Dermis microvascular lymphatic vessel endothelial cell (primary cell): ENCODE measurements around the gene PLXNB2. TPM values are rescaled to one million over a fixed set of nuclear protein-coding genes. Genes with fewer than 3 reads are reported as not detected.
"Not testable (repeated sequence)": the region's sequence is repeated elsewhere in the genome, so short reads cannot be mapped to it uniquely, and the experiment has no call there.

Source experiments
- DNase-seq, 2 donors: peaks; one replicate each; pipeline versions ENCODE4 v3.0.0 to v3.0.0-alpha.2; 2010; ENCODE audit warnings: low read depth in 2 of 2
- total RNA-seq: library from RNA; depleted of rRNA; stranded (reverse); fragments of >200 nt; gene quantifications from 2 replicates; pipeline ENCODE4 v1.2.1, GENCODE V29; 2014

The PLXNB2 gene, protein sequence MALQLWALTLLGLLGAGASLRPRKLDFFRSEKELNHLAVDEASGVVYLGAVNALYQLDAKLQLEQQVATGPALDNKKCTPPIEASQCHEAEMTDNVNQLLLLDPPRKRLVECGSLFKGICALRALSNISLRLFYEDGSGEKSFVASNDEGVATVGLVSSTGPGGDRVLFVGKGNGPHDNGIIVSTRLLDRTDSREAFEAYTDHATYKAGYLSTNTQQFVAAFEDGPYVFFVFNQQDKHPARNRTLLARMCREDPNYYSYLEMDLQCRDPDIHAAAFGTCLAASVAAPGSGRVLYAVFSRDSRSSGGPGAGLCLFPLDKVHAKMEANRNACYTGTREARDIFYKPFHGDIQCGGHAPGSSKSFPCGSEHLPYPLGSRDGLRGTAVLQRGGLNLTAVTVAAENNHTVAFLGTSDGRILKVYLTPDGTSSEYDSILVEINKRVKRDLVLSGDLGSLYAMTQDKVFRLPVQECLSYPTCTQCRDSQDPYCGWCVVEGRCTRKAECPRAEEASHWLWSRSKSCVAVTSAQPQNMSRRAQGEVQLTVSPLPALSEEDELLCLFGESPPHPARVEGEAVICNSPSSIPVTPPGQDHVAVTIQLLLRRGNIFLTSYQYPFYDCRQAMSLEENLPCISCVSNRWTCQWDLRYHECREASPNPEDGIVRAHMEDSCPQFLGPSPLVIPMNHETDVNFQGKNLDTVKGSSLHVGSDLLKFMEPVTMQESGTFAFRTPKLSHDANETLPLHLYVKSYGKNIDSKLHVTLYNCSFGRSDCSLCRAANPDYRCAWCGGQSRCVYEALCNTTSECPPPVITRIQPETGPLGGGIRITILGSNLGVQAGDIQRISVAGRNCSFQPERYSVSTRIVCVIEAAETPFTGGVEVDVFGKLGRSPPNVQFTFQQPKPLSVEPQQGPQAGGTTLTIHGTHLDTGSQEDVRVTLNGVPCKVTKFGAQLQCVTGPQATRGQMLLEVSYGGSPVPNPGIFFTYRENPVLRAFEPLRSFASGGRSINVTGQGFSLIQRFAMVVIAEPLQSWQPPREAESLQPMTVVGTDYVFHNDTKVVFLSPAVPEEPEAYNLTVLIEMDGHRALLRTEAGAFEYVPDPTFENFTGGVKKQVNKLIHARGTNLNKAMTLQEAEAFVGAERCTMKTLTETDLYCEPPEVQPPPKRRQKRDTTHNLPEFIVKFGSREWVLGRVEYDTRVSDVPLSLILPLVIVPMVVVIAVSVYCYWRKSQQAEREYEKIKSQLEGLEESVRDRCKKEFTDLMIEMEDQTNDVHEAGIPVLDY (N-terminal part only)
- 49.4 and 71.9 TPM in 2 replicates for total RNA-seq

DNA sequence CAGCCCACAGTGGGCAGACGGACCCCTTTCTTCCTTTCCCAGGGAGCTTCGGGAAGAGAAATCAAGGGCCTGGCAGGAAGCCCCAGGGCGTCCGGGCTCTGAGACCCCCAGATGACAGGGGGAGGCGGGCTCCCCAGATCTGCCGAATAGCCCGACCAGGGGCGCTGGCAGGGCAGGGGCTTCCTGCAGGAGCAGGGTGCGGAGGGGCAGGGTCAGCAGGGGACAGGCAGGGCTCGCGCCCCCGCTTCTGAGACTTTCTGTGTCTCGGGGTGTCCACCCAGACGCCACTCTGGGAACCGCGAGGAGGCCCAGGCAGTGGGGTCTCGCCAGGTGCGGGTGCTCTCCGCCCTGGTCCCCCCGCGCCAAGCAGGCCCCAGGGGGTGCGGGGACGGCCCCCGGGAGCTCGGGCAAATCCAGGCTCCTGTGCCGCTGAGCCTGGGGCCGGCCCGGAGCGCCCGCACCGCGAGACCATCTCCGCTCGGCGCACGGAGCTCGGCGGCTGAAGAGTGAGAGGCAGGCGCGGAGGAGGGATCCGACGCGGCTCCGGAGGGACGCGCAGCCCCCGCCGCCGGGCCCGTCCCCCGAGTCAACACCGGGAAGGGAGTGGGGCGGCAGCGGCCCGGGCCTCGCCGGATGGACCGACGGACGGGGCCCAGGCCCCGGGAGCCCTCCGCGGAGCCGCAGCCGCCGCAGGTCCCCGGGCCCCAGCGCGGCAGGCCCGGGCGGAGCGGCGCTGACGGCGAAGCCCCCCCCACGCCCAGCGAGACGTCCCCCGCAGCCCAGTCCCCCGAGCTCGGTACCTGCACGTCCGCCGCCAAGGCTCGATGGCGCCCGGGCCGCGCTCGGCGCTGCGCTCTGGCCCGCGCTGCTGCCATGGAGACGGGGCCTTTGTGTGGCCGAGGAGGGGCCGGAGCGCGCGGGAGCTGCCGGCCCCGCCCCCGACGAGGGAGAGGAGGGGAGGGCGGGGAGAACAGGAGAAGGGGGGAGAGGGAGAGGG, at the start of gene PLXNB2:
Gene PLXNB2, minus strand, starts transcription at position 894 of the 997 bp plus-strand sequence. CDS start 17,062 bp downstream, outside the sequence.
- peak; percentile 56 to 83 for DNase-seq

DNA sequence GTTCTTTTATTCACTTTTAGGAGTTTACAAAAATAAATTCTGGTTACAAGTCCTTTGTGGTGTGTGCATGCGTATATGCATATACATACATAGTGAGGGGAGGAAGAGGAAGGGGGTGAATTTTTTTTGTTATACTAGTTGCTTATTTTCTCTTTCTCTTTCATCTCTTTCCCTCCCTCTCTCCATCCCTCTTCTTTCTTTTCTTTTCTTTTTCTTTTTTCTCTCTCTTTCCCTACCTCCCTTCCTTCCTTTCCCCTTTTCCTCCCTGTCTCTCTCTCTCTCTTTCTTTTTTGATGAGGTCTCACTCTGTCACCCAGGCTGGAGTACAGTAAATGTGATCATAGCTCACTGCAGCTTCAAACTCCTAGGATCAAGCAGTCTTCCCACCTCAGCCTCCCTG, 49.8 kb upstream of the PLXNB2 start:
- DNase-seq = no peak

DNA sequence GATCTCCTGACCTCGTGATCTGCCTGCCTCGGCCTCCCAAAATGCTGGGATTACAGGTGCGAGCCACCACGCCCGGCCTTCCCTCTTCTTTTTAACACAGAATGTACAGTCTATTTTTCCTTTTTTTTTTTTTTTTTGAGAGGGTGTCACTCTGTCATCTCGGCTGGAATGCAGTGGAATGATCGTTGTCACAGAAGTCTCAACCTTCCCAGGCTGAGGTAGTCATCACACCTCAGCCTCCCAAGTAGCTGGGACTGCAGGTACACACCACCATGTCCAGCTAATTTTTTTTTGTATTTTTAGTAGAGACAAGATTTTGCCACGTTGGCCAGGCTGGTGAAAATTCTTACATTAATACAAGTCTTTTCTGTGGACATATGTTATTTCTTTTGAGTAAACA, 48.7 kb upstream of the PLXNB2 start:
- DNase-seq = no peak

DNA sequence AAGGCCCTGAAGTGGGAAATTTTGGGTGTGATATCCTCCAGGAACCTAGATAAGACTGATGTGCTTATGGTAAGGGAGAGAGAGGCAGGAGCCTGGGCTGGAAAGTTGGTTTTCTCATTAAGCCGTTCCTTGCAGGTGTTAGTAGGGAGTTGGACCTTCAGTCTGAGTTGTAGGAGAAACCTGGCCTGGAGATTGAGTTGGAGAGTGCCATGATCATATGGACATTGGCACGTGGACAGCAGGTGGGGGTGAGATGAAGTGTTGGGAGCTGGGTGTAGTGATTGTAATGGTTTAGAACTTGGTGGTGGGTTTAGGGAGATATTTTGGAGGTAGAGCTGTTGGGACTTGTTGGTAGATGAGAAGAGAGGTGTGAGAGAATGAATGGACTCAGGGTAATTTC, 40.6 kb upstream of the PLXNB2 start:
- DNase-seq = no peak

DNA sequence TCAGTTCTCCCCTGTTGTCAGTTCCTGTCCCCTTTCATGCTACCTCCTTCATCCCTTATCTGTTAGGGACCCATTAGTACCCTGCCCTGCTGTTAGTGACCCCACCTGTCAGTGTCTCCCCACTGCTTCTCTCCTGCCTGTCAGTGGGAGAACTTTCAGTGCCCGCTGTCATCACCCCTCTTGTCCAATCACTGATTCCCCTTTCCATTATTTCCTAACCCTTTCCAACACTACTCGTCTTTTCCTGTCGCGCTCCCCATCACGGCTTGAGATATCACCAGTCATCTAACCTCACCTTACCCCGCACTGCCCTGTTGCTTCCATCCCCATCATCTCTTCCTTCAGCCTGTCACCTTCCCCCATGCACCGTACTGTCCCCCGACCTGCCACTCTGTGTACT, 39.7 kb upstream of the PLXNB2 start:
- DNase-seq = no peak

DNA sequence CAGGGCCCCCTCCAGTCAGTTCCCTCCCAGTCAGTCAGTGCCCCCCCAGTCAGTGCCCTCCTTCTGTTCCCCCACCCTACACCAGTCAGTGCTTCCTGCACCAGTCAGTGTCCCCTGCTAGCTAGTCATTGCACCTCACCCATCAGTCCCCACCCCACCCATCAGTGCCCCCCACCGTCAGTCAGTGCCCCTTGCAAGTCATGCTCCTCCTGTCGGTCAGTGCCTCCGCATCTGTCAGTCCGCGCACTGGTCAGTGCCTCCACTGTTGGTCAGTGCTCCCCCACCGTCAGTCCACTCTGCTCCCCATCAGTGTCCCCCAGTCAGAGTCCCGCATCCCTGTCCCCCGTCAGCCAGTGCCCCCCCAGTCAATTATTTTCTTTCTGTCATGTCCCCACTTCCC, 39.0 kb upstream of the PLXNB2 start:
- DNase-seq = no peak

DNA sequence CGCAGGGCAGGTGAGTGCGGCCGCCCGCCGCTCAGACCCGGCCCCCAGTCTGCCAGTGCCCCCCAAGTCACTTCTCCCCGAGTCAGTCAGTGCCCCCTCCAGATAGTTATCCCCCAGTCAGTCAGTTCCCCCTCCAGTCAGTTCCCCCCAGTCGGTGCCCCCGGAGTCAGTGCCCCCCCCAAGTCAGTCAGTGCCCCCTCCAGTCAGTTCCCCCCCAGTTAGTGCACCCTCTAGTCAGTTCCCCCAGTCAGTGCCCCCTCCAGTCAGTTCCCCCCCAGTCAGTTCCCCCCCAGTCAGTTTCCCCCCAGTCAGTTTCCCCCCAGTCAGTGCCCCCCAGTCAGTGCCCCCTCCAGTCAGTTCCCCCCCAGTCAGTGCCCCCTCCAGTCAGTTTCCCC, 36.1 kb upstream of the PLXNB2 start:
- DNase-seq = no peak

DNA sequence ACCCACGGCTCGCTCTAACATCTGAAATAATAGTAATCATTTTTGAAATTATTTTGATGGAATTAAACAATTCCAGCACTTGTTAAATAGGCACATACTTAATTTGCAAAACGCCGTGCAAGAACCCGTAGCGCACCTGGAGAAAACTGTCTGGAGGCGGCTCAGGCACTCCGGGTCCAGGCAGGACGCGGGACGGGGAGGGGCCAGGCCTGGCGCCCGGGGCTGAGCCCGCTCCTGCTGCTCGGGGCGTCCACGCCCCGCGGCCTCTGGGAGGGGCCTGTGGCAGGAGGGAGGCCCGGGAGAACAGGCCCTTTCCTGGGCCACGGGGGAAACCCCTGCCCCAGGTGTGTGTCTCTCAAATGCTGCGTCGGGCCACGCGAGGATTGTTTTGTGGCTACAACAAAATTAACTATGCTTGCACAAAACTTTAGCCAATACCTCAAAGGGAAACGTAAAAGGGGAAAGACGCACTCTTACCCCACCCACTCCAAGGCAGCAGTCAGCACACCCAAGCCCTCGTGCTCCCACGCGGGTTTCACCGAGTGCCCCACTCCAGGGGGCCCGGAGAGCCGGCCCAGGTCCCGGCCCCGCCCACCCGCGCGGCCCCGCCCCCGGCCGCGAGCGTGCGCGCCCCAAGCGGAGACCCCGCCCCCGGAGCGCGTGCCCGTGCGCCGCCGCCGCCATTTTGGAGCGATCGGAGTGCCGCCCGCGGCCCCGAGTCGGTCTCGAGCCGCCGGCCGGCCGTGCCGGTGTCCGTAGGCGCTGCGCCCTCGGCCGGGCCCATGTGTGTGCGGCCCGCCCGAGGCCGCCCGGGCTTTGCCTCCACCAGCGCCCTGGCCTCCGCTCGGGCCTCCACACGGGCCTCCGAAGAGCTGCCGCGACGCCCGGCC, 35.5 kb upstream of the PLXNB2 start, which contains the start of gene PPP6R2:
Gene PPP6R2, plus strand, starts transcription at position 677 of the 890 bp plus-strand sequence. CDS start 50,582 bp downstream, outside the sequence.
- peak in 1 of 2 donors; percentile 69 for DNase-seq

DNA sequence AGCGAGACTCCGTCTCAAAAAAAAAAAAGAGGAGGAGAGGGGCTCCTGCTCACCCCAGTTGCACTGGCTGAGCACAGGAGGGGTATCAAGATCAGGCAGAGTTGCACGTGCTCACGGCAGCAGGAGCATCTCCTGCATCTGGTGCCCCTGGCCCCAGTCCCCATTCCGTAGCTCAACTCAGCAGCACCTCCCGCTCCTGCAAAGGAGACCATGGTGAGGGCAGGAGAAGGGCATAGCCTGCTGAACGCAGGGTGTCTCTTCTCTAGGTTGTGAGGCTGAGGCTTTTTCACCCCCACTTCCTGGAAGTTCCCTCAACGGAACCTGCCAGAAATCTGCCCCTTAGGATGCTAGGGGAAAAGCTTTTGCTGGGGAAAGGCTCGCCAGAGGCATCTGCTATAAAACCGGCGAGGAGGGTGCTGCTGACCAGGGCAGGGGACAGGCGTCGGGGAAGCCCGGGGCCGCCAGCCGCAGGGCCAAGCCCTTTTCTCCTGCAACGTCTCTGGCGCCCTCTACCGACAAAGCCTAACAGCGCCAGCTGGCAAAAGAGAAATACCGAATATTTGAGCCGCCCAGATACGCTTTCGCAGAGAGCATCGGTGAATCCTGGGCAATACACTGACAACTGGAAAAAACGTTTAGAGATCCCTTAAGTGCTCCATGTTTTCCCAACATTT, 34.7 kb upstream of the PLXNB2 start:
- DNase-seq = peak; percentile 71 to 84

DNA sequence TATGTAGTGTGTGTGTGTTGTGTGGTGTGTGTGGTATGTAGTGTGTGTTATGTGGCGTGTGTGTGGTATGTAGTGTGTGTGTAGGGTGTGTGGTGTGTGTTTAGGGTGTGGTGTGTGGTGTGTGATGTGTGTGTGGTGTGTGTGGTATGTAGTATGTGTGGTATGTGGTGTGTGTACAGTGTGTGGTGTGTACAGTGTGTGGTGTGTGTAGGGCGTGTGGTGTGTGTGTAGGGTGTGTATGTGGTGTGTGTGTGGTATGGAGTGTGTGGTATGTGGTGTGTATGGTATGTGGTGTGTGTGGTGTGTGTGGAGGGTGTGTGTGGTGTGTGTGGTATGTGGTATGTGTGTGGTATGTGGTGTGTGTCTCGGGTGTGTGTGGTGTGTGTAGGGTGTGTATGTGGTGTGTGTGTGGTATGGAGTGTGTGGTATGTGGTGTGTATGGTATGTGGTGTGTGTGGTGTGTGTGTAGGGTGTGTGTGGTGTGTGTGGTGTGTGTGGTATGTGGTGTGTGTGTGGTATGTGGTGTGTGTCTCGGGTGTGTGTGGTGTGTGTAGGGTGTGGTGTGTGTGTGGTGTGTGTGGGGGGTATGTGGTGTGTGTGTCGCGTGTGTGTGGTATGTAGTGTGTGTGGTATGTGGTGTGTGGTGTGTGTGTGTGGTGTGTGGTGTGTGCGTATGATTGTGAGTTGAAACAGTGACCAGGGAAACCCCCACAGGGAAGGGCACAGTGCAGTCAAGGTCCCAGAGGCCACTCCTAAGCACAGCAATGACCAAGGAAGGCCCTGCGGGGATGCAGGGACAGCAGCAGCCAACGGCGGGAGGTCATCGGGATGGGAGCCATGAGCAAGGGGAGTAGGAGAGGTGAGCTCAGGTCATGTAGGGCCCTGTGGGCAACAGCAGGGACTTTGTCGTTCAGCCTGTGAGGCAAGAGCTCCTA, 32.8 kb upstream of the PLXNB2 start:
- DNase-seq = no peak

DNA sequence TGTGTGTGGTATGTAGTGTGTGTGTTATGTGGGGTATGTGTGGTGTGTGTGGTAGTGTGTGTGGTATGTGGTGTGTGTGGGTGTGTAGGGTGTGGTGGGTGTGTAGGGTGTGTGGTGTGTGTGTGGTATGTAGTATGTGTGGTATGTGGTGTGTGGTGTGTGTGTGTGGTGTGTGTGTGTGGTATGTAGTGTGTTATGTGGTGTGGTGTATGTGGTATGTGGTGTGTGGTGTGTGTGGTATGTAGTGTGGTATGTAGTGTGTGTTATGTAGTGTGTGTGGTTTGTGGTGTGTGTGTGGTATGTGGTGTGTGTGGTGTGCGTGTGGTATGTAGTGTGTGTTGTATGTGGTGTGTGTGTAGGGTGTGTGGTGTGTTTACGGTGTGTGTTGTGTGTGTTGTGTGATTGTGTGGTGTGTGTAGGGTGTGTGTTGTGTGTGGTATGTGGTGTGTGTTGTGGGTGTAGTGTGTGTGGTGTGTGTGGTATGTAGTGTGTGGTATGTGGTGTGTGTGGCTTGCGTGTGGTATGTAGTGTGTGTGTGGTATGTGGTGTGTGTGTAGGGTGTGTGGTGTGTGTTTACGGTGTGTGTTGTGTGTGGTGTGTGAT, 31.5 kb upstream of the PLXNB2 start:
- no peak for DNase-seq

DNA sequence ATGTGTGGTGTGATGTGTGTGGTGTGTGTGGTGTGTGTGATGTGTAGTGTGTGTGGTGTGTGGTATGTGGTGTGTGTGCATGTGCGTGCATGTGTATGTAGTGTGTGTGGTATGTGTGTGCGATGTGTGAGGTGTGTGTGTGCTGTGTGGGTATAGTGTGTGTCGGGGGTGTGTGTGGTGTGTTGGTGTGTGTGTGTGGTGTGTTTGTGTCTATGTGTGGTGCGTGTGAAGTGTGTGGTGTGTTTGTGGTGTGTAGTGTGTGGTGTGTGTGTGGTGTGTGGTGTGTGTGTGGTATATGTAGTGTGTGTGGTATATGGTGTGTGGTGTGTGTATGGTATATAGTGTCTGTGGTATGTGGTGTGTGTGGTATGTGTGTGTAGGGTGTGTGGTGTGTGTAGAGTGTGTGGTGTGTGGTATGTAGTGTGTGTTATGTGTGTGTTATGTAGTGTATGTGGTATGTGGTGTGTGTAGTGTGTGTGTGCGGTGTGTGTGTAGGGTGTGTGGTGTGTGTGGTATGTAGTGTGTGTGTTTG, 30.7 kb upstream of the PLXNB2 start:
- DNase-seq = no peak

DNA sequence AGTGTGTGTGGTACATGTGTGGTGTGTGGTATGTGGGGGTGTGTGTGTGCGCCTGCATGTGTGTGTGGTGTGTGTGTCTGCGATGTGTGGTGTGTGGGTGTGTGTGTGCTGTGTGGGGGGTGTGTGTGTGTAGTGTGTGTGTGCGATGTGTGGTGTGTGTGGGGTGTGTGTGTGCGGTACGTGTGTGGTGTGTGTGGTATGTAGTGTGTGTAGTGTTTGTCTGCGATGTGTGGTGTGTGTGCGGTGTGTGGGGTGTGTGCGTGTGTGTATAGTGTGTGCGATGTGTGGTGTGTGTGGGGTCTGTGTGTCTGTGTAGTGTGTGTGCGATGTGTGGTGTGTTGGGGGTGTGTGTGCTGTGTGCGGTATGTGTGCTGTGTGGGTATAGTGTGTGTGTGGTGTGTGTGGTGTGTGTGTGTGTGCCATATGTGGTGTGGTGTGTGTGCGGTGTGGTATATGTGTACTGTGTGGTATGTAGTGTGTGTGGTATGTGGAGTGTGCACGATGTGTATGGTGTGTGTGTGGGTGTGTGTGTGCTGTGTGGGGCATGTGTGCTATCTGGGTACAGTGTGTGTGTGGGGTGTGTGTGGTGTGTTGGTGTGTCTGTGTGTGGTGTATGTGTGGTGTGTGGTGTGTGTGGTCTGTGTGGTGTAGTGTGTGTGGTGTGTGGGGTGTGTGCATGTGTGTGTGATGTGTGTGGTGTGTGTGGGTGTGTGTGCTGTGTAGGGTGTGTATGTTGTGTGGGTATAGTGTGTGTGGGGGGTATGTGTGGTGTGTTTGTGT, 30.0 kb upstream of the PLXNB2 start:
- no peak for DNase-seq

DNA sequence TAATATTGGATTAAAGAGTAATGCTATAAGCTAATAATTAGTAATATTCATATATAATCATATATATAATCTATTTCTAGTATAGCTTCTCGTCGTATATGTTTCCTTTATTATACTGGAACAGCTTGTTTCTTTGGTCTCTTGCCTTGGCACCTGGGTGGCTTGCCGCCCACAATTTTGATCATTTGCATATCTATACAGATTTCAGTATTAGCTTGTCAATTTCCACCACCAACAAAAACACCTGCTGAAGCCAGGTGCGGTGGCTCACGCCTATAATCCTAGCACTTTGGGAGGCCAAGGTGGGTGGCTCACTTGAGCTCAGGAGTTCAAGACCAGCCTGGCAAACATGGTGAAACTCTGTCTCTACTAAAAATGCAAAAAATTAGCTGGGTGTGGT, 27.0 kb upstream of the PLXNB2 start:
- DNase-seq = not testable (repeated sequence)

DNA sequence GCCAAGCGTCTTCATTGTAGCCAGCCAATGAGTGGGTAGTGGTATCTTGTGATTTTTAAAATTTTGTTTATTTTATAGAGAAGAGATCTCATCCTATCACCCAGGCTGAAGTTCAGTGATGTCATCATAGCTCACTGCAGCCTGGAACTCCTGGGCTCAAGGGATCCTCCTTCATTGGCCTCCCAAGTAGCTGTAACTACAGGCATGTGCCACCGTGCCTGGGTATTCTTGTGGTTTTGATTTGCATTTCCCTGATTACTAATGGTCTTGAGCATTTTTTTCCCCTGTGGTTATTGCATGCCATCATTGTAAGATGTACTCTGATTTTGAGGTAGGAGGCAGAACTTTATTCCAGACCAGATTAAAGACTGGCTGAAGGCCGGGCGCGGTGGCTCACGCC, 21.8 kb upstream of the PLXNB2 start:
- DNase-seq = no peak

DNA sequence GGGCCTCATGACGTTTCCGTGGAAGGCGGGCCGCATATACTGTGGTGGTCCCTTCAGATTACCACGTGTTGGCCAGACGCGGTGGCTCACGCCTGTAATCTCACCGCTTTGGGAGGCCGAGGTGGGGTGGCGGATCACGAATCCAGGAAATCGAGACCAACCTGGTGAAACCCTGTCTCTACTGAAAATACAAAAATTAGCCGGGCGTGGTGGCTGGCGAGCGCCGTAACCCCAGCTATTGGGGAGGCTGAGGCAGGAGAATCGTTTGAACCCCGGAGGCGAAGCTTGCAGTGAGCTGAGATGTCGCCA, 20.2 kb upstream of the PLXNB2 start:
- no peak for DNase-seq
